KOPT-K1 (cell line): ENCODE results near the gene MRPL36.
"Not testable (repeated sequence)": the region's sequence is repeated elsewhere in the genome, so short reads cannot be mapped to it uniquely, and the experiment has no call there.

ENCODE experiments used
- H3K27ac ChIP-seq: fragments of 200-600 bp; sonication (generic); 2 replicates; pipeline ENCODE4 v1.5.1; 2016; ENCODE audit warnings: antibody characterized with exemption, mild to moderate bottlenecking, low read depth, low read length; ENCODE audit not compliant: poor library complexity, severe bottlenecking
- H3K36me3 ChIP-seq: fragments of 200-600 bp; sonication (generic); 2 replicates; pipeline ENCODE4 v1.5.1; 2017; ENCODE audit warnings: antibody characterized with exemption, mild to moderate bottlenecking, low read length, moderate library complexity; ENCODE audit not compliant: insufficient read depth
- H3K9me3 ChIP-seq: fragments of 200-600 bp; sonication (generic); 2 replicates; pipeline ENCODE4 v1.5.1; 2017; ENCODE audit warnings: antibody characterized with exemption, low read length, mild to moderate bottlenecking; ENCODE audit not compliant: insufficient read depth, poor library complexity, severe bottlenecking

Gene MRPL36

DNA sequence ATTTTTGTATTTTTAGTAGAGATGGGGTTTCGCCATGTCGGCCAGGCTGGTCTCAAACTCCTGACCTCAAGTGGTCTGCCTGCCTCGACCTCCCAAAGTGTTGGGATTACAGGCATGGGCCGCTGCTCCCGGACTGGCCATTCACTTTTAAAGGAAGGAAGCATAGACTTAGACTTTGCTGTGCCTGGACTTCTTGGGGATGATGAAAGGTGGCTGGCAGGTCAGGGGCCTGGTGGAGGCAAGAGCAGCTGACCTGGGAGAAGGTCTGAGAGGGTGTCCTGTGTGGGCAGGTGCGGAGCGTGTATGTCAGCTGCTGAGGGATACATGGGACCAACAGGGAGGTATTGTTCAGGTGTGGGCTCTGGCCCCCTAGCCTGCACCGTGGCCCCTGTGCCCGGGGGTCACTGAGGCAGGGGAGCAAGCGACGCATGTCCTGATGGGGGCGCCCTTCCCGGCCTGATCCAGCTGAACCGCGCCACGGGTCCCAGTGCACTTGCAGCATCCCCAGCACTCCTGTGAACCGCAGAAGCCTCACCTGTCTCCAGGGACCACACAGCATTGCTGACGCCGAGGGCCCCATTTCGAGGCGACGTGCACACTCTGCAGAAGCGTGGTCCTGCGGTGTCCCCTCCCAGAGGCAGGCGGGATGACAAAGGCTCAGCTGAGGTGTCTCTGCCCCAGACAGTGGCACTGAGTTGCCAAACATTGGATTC lies 24.6 kb upstream of the MRPL36 start:
- Histone ChIP-seq H3K36me3 (peaks cover 51% of the 10 kb centered on the region), H3K27ac (no peak overlapping the region)

DNA sequence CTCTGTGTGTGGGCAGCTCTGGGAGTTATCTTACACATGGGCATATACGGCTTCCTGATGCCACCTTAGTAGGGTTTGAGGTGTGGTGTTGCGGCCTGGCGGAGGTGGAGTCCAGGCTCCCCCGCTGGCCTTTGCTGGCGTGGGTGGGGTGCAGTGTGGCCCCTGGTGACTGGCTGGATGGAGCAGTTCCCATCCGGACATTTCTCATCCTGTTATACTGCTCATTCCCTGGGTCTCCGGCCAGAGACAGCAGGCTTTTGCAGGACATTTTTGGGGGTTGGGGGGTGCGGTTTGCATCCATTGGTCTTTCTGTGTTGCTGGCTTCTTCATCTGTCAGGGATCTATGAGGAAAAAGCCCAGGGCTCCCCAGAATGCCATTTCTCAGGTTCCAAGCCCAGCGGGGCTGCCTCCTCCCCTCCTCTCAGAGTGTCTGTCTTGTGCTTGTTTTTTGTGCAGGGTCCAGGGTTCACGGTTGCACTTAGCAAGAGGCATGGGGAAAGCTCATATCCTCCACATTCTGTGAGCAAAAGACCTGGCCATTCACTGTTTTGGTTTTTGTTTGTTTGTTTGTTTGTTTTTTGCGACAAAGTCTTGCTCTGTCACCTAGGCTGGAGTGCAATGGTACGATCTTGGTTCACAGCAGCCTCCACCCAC lies 23.9 kb upstream of the MRPL36 start:
- Histone ChIP-seq H3K36me3 (peaks cover 59% of the 10 kb centered on the region), H3K27ac (no peak overlapping the region), H3K9me3 (no peaks in the 10 kb centered on the region)

More for the DNA sequence above, 24.6 kb upstream of the MRPL36 start:
- H3K9me3 ChIP-seq = no peaks in the 10 kb centered on the region

DNA sequence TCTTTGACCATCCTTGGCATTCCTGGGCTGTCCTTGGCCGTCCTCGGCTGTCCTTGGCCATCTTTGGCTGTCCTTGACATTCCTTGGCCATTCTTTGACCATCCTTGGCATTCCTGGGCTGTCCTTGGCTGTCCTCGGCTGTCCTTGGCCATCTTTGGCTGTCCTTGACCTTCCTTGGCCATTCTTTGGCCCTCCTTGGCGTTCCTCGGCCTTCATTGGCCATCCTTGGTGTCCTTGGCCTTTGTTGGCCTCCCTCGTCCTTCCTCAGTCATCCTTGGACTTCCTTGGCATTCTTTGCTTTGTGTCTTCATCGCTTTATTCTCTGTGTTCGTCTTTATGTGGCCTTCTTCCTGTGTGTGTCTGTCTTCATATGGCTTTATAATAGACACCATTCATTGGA lies 22.2 kb upstream of the MRPL36 start:
- no peak overlapping the region for H3K27ac ChIP-seq
- no peaks in the 10 kb centered on the region for H3K9me3 ChIP-seq
- H3K36me3 ChIP-seq = peaks cover 75% of the 10 kb centered on the region

DNA sequence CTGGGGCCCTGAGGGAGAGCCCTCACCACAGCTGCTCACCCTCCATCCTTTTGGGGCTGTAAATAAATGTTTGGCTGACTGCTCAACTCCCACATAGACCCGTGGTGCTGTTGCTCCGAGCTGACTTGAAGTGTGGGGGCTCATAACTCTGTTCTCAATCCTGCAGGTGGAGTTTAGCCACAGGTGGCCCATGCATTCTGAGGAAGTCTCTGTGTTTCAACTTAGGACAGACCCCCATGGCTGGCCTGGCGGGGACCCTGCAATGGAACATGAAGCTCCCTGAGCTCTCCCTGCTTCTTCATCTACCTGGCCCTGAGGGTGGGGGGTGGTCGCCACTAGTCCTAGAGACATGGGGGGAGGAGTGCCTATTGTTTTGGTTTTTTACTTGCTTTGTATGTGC lies 21.3 kb upstream of the MRPL36 start:
- H3K9me3 ChIP-seq = no peaks in the 10 kb centered on the region
- no peak overlapping the region for H3K27ac ChIP-seq
- H3K36me3 ChIP-seq = peaks cover 85% of the 10 kb centered on the region

DNA sequence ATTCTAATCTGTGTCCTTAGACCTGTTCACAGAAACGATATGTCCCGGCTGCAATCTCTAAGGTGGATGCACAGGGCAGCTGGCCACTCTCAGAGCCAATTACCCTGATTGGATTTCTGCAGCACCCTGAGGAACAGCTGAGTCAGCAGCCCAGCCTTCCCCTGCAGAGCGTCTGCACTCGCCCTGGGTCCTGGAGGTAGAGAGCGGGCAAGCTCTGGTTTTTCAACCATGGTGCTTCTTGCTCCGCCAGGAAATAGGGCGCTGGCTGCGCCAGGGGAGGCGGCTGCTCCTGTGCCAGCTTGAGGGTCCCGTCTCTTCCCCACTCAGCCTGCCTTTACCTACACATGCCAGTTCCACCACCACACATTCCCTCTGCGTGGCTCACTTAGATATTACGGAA lies 20.7 kb upstream of the MRPL36 start:
- Histone ChIP-seq H3K9me3 (no peaks in the 10 kb centered on the region), H3K27ac (no peak overlapping the region), H3K36me3 (peaks cover 90% of the 10 kb centered on the region)

DNA sequence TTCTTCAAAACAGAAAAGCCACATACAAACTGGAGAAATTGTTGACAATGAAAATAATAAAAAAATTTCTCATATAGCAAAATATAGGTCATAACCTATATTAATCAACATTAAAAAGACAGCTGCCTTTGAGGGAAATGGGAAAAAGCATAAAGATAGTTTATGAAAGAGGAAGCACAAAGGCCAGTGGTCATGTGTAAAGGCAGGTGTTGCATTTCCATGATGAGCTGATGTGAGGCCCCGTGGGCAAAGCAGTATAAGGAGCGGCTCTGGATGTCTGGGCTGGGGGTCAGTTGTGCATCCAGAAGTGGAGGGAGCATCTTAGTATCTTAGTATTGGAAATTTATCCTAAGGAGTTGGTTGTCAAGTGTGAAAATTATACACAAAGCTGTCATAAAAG lies 19.8 kb upstream of the MRPL36 start:
- Histone ChIP-seq H3K36me3 (peaks cover 95% of the 10 kb centered on the region), H3K27ac (no peak overlapping the region)

DNA sequence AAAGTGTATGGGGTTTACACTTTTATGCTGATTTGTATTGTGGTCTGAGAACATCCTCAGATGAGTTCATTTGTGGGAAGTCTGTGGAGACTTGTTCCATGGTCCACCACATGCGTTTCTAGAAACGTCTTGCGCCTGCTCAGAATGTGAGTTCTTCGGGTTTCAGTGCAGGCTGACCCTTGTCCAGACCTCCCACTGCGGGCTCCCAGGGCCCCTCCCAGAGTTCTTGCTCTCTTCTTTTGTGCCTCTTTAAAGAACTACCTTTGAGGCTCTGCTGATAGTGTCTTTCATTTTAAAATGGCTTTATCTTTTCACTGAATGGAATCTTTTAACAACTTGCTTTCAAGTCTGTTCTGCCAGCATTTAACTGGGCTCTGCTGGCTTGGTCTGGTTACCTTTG lies 19.1 kb upstream of the MRPL36 start:
- no peak overlapping the region for H3K27ac ChIP-seq
- H3K36me3 ChIP-seq = peaks cover 97% of the 10 kb centered on the region

More for the DNA sequence above, 19.8 kb upstream of the MRPL36 start:
- H3K9me3 ChIP-seq = no peaks in the 10 kb centered on the region

DNA sequence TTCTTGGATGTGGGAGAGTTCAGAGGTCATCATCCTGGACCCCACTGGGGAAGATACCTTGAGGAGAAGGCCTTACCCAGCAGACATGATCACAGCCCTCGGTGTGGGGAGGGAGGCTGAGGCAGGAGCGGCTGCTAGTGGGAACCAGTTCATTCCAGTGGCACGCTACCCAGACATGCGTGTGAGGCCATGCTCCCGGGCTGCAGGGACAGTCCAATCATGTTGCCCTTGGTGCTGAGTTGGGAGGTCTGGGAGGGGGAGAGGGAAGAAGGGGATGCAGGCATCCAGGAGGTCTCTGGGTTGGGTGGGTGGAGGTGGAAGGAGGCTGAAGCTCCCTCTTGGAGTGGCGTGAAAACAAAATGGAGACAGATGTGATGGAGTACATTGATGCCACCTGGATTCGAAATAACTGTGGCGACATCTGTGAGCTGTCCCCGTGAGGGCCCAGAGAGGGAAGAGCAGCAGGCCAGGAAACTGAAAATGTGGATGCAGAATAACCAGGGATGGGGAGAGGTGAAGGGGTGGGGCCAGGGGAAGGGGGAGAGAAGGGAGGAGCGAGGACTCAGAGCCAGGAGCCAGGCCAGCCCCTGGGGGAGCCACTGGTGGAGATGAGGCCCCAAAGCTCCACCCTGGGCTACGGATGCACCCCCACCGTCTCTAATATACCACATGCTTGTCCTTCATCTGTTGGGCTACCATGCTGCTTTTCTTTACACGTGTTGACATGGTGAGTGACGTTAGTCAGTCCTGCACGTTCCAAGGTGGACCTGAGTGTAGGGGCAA lies 17.8 kb upstream of the MRPL36 start:
- Histone ChIP-seq H3K9me3 (no peaks in the 10 kb centered on the region), H3K36me3 (peaks cover 100% of the 10 kb centered on the region), H3K27ac (no peak overlapping the region)

More for the DNA sequence above, 19.1 kb upstream of the MRPL36 start:
- no peaks in the 10 kb centered on the region for H3K9me3 ChIP-seq

DNA sequence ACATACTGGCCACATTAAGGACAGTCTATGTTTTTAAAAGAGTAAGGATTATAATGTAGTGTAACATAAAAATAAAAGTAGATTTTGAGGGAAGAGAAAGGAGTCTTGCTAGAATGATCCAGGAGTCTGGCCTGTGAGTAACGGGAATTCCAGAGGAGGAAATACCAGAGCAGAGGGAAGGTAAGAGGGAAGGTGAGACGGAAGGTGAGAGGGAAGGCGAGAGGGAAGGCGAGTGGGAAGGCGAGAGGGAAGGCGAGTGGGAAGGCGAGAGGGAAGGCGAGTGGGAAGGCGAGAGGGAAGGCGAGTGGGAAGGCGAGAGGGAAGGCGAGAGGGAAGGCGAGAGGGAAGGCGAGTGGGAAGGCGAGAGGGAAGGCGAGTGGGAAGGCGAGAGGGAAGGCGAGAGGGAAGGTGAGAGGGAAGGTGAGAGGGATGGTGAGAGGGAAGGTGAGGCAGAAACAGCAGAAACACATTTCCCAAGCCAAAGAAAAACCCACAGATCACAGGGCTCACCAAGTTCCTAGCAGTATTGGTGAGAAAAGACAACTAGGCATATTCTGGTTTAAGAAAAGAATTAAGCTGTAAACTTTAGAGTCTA lies 17.0 kb upstream of the MRPL36 start:
- H3K9me3 ChIP-seq, H3K27ac ChIP-seq: not testable (repeated sequence)
- H3K36me3 ChIP-seq = peaks cover 100% of the 10 kb centered on the region

DNA sequence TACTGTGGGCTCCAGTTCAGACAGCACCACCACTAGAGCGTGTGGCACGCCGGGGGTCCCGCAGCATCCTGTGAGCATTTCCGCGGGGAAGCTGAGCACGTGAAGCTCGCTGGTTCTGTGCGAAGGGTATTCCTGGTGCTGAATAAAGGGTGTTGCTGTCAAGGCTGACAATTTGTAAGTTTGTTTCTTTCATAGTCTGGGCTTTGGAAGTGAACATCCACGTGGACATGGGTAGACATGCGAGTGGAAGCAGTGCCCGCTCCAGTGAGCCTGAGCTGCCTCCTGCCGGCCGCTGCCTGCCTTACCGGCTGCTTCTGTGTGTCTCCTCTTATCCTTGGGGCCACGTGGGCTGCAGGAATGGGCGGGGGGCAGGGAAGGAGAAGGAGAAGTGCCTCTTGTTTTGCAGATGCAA lies 16.2 kb upstream of the MRPL36 start:
- Histone ChIP-seq H3K27ac (no peak overlapping the region), H3K36me3 (peaks cover 100% of the 10 kb centered on the region), H3K9me3 (no peaks in the 10 kb centered on the region)

DNA sequence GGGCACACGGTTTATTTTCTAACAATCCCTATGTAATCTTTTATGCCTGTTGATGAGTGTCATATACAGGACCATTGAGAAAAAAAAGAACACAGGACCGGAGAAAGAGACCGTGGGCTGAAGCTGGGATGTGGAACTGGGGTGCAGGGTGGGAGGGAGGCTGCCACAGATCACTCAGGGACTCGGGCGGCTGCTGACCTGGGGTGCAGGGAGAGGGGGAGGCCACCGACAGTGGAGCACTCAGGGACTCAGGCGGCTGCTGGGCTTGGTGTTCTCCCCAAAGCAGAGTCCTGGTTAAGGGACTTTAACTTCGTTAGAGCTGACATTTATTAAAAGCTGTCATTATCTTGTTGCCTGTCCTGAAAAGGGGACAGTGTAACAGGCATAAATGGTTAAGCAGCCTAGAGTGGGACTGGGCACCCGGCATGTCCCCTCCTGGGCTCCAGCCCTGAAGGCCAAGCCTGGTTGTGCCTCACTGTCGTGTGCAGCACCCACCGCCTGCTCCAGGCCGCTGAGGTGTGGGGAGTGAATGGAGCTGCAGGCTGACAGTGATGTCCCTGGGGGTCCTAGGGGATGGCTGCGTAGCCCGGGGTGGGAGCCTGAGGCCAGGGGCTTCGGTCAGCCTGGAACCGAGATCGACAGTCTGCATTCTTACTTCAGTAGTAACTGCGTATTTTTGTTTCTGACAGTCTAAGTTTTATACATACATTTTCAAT lies 15.6 kb upstream of the MRPL36 start:
- Histone ChIP-seq H3K9me3 (no peaks in the 10 kb centered on the region), H3K36me3 (peaks cover 100% of the 10 kb centered on the region), H3K27ac (no peak overlapping the region)

DNA sequence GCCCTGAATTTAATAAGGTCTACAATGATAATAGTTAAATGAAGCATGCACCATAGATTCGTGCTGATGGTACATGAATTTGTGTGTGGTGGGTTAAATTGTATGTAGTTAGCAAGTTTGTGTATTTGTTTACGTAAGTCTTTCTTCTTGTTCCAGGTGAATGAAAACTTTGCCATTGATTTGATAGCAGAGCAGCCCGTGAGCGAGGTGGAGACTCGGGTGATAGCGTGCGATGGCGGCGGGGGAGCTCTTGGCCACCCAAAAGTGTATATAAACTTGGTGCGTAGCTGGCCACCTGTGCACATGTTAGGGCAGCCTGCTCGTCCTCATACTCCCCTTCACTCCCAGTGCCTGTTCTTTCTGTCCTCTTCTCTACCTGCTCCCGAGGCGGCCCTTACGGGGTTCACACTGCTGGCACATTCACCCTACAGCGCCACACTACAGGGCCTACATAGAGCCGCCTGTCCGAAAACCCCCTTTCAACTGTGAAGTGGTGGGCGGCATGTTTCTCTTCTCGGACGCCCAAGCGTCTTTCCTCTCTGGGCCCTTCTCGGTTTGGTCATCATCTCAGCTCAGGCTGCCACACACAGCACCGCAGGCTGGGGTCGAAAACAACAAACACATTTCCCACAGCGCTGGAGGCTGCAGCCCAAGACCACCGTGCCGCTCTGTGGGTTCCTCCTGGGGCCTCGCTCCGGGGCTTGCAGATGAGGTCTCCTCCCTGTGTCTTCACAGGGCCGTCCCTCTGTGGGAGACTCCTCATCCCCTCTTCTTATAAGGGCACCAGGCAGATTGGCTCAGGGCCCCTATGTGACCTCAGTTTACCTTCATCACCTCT lies 14.8 kb upstream of the MRPL36 start:
- Histone ChIP-seq H3K27ac (no peak overlapping the region), H3K9me3 (no peaks in the 10 kb centered on the region), H3K36me3 (peaks cover 100% of the 10 kb centered on the region)

DNA sequence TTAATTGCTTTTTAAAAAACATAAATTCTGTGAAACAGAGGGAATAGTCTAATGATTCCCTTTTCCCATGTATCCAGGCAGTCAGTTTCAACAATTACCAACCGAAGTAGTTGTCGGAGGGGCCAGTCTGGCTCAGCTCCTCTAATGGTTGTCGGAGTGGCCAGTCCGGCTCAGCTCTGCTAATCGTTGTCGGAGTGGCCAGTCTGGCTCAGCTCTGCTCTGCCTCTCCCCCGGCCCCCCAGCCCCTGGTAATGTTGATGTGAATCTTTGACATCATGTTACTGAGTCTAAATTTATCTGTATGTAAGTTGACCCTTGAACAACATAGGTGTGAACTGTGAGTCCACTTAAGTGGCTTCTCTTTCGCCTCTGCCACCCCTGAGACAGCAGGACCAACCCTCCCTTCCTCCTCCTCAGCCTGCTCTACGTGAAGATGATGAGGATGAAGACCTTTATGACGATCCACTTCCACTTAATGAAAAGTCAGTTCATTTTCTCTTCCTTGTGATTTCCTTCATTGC lies 11.0 kb upstream of the MRPL36 start:
- Histone ChIP-seq H3K27ac (no peak overlapping the region), H3K36me3 (peaks cover 100% of the 10 kb centered on the region), H3K9me3 (no peaks in the 10 kb centered on the region)
